NCI-H82 (cell line): ENCODE measurements around the gene ZFPM1.

Source experiments
- DNase-seq: peaks from one replicate; lab custom pipeline; 2025; lab: John Stamatoyannopoulos, UW

Gene ZFPM1

GRCh38 chr16:88527937-88528743 lies 75.1 kb downstream of the ZFPM1 start:
- no peak for DNase-seq

GRCh38 chr16:88528902-88529318 lies 75.8 kb downstream of the ZFPM1 start:
- DNase-seq: no peak

GRCh38 chr16:88529596-88529995 lies 76.5 kb downstream of the ZFPM1 start:
- no peak for DNase-seq

- no peak for DNase-seq
Measured at GRCh38 chr16:88530051-88530857, 77.2 kb downstream of the ZFPM1 start.

- DNase-seq: no peak
Measured at GRCh38 chr16:88530858-88531203, 77.8 kb downstream of the ZFPM1 start.

GRCh38 chr16:88531346-88531745 lies 78.3 kb downstream of the ZFPM1 start:
- DNase-seq: no peak

- DNase-seq: no peak
Measured at GRCh38 chr16:88531931-88532433, 78.9 kb downstream of the ZFPM1 start.

- DNase-seq: no peak
Measured at GRCh38 chr16:88532434-88533241, 79.6 kb downstream of the ZFPM1 start.

- DNase-seq: no peak
Measured at GRCh38 chr16:88533381-88533917, 80.4 kb downstream of the ZFPM1 start.

- no peak for DNase-seq
Measured at GRCh38 chr16:88533932-88534637, 81.0 kb downstream of the ZFPM1 start.

GRCh38 chr16:88534638-88535190 lies 81.6 kb downstream of the ZFPM1 start:
- DNase-seq: no peak

- DNase-seq: no peak
Measured at GRCh38 chr16:88535191-88535856, 82.2 kb downstream of the ZFPM1 start.

- DNase-seq: no peak
Measured at GRCh38 chr16:88535857-88536222, 82.8 kb downstream of the ZFPM1 start.

GRCh38 chr16:88536510-88536909 lies 83.4 kb downstream of the ZFPM1 start:
- DNase-seq: no peak

- no peak for DNase-seq
Measured at GRCh38 chr16:88536971-88537751, 84.1 kb downstream of the ZFPM1 start.

- no peak for DNase-seq
Measured at GRCh38 chr16:88537859-88538258, 84.8 kb downstream of the ZFPM1 start.

- DNase-seq: no peak
Measured at GRCh38 chr16:88538366-88539060, 85.4 kb downstream of the ZFPM1 start.

- no peak for DNase-seq
Measured at GRCh38 chr16:88539261-88539651, 86.2 kb downstream of the ZFPM1 start.
